ENCODE data around the gene PSG11. TPM values are rescaled to one million over a fixed set of nuclear protein-coding genes. Genes with fewer than 3 reads are reported as not detected.
"Not testable (repeated sequence)": the region's sequence is repeated elsewhere in the genome, so short reads cannot be mapped to it uniquely, and the experiment has no call there.

PSG11 gene
- total and polyA plus RNA-seq, 4 donors = not detected

- DNase-seq; H3K27me3 ChIP-seq (ENCODE audit: control insufficient read depth in 1 of 2, insufficient read depth in 2 of 2, low read length in 1 of 2); H3K4me1 ChIP-seq (ENCODE audit: control insufficient read depth in 1 of 2, insufficient read depth in 2 of 2, low read length in 2 of 2); H3K36me3 ChIP-seq (ENCODE audit: control insufficient read depth in 1 of 2, insufficient read depth in 2 of 2, low read length in 1 of 2); H3K27ac ChIP-seq (ENCODE audit: low read depth in 1 of 2, low read length in 2 of 2); intact Hi-C loops (cut with DNase I); H3K4me3 ChIP-seq (ENCODE audit: low read length in 2 of 2); H3K9me3 ChIP-seq (ENCODE audit: control insufficient read depth, low read length); ATAC-seq (ENCODE audit: low FRiP score): not testable (repeated sequence)
- 85% methylated on average over 5 of the region's 5 CpGs for WGBS, 2 donors
These were observed 54.8 kb downstream of the PSG11 start for GRCh38 chr19:42971451-42971850.

- no peaks in the 10 kb centered on the region for H3K27me3 ChIP-seq (ENCODE audit: control insufficient read depth in 1 of 2, insufficient read depth in 2 of 2, low read length in 1 of 2)
- H3K4me3 ChIP-seq (ENCODE audit: low read length in 2 of 2) = no peak overlapping the region
- no peaks in the 10 kb centered on the region for H3K36me3 ChIP-seq (ENCODE audit: control insufficient read depth in 1 of 2, insufficient read depth in 2 of 2, low read length in 1 of 2)
- intact Hi-C loops (cut with DNase I) = no loop called here
- ATAC-seq (ENCODE audit: low FRiP score) (no peak), DNase-seq (no peak)
- no peaks in the 10 kb centered on the region for H3K4me1 ChIP-seq (ENCODE audit: control insufficient read depth in 1 of 2, insufficient read depth in 2 of 2, low read length in 2 of 2)
- peaks cover 2% of the 10 kb centered on the region for H3K9me3 ChIP-seq (ENCODE audit: control insufficient read depth, low read length)
- H3K27ac ChIP-seq (ENCODE audit: low read depth in 1 of 2, low read length in 2 of 2) = no peak overlapping the region
- WGBS, 2 donors = 84 to 87% methylated on average over 2 of the region's 2 CpGs
These were observed 61.1 kb downstream of the PSG11 start for GRCh38 chr19:42965176-42965575.

GRCh38 chr19:42961119-42961518 lies 65.2 kb downstream of the PSG11 start:
- intact Hi-C loops (cut with DNase I) = no loop called here
- no peaks in the 10 kb centered on the region for H3K9me3 ChIP-seq (ENCODE audit: control insufficient read depth, low read length)
- H3K4me3 ChIP-seq (ENCODE audit: low read length in 2 of 2) = no peak overlapping the region
- H3K27ac ChIP-seq (ENCODE audit: low read depth in 1 of 2, low read length in 2 of 2) = no peak overlapping the region
- H3K27me3 ChIP-seq (ENCODE audit: control insufficient read depth in 1 of 2, insufficient read depth in 2 of 2, low read length in 1 of 2) = no peaks in the 10 kb centered on the region
- whole genome bisulfite sequencing, 2 donors = 82 to 84% methylated on average over 6 of the region's 6 CpGs
- DNase-seq = no peak
- no peaks in the 10 kb centered on the region for H3K36me3 ChIP-seq (ENCODE audit: control insufficient read depth in 1 of 2, insufficient read depth in 2 of 2, low read length in 1 of 2)
- H3K4me1 ChIP-seq (ENCODE audit: control insufficient read depth in 1 of 2, insufficient read depth in 2 of 2, low read length in 2 of 2) = no peaks in the 10 kb centered on the region
- ATAC-seq (ENCODE audit: low FRiP score) = no peak

Other genes with a start within 250 kb of the PSG11 start
- not detected for gene PSG1, start 146.8 kb downstream of the PSG11 start, total RNA-seq
- gene PSG1, start 146.8 kb downstream of the PSG11 start, polyA plus RNA-seq = not detected
- gene PSG6, start 108.6 kb downstream of the PSG11 start, total RNA-seq = not detected
- not detected for gene PSG6, start 108.6 kb downstream of the PSG11 start, polyA plus RNA-seq
- not detected for gene PSG7, start 89.3 kb downstream of the PSG11 start, total RNA-seq
- gene PSG7, start 89.3 kb downstream of the PSG11 start, polyA plus RNA-seq = not detected
- gene PSG2, start 56.2 kb upstream of the PSG11 start, total RNA-seq = not detected
- not detected for gene PSG2, start 56.2 kb upstream of the PSG11 start, polyA plus RNA-seq
- not detected for gene PSG5, start 160.1 kb upstream of the PSG11 start, total RNA-seq
- gene PSG5, start 160.1 kb upstream of the PSG11 start, polyA plus RNA-seq = not detected
- not detected for gene PSG4, start 179.2 kb upstream of the PSG11 start, total RNA-seq
- not detected for gene PSG4, start 179.2 kb upstream of the PSG11 start, polyA plus RNA-seq
- not detected for gene PSG9, start 243.1 kb upstream of the PSG11 start, total RNA-seq
- gene PSG9, start 243.1 kb upstream of the PSG11 start, polyA plus RNA-seq = not detected